K562 (cell line): ENCODE data around the gene TTC4. TPM values are rescaled to one million over a fixed set of nuclear protein-coding genes. Genes with fewer than 3 reads are reported as not detected.

Source experiments
- DEAF1 ChIP-seq: fragments of 450-650 bp; formaldehyde crosslinking; IDR thresholded peaks from 2 replicates; pipeline ENCODE4 v1.4.0; 2020; ENCODE audit warnings: mild to moderate bottlenecking, moderate library complexity
- E2F3 ChIP-seq: fragments of 250-450 bp; sonication (Bioruptor Pico); IDR thresholded peaks from 2 replicates; pipeline ENCODE4 v1.4.0; 2020; ENCODE audit warnings: mild to moderate bottlenecking
- FUS ChIP-seq: fragments of 200-400 bp; formaldehyde crosslinking; optimal IDR thresholded peaks from 2 replicates; pipeline ENCODE3; 2017; ENCODE audit warnings: low read depth, low read length
- GABPA ChIP-seq: fragments of 200-800 bp; sonication (Bioruptor generic); conservative IDR thresholded peaks from 2 replicates; pipeline ENCODE4 v1.6.1; 2016; ENCODE audit warnings: low read depth, missing genetic modification characterization, missing compliant biosample characterization
- GABPB1 ChIP-seq: sonication (generic); formaldehyde crosslinking; IDR thresholded peaks from 2 replicates; pipeline ENCODE4 v1.8.0; 2022; ENCODE audit warnings: mild to moderate bottlenecking, missing genetic modification reagents
- KLF16 ChIP-seq: IDR thresholded peaks from 2 replicates; pipeline ENCODE4 v1.6.1; 2016; ENCODE audit warnings: antibody characterized with exemption
- NCOA2 ChIP-seq, 2 experiments: fragments of 450-650 bp; IDR thresholded peaks; 2 replicates each; pipeline ENCODE4 v1.6.1; 2018; ENCODE audit warnings: mild to moderate bottlenecking in 2 of 2, moderate library complexity in 1 of 2; ENCODE audit not compliant: partially characterized antibody in 2 of 2
- ZNF165 ChIP-seq: fragments of 250-450 bp; sonication (Bioruptor Pico); IDR thresholded peaks from 2 replicates; pipeline ENCODE4 v1.4.0; 2020; ENCODE audit warnings: borderline replicate concordance
- ZSCAN29 ChIP-seq: fragments of 450-650 bp; IDR thresholded peaks from 2 replicates; pipeline ENCODE4 v1.6.1; 2017
- polyA plus RNA-seq, 8 experiments: library from polyadenylated mRNA; depleted of rRNA in 4 of 8; stranded (reverse) in 5 of 8; unstranded in 3 of 8; fragments of >200 nt; fragmentation: Nextera tagmentation in 2 of 8; fragmentation: Illumina TruSeq in 1 of 8; extraction: Ambion mirVana in 2 of 8; extraction: Trizol in 1 of 8; gene quantifications; 2 replicates each; pipeline versions ENCODE4 v1.2.1 to v1.2.3, GENCODE V29; 2011 to 2014; ENCODE audit warnings: inconsistent platforms in 1 of 8, missing spikeins in 1 of 8
- total RNA-seq, 7 experiments: library from RNA; depleted of rRNA in 6 of 7; stranded (reverse); fragments of >200 nt in 6 of 7; fragmentation: Illumina TruSeq in 2 of 7; extraction: Trizol in 2 of 7; gene quantifications; 2 replicates each; pipeline versions ENCODE4 v1.2.1 to v1.2.3, GENCODE V29; 2011 to 2021; ENCODE audit warnings: low replicate concordance in 1 of 7
- TF ChIP-seq, protein P1 (sequence below), 2 experiments: fragments of 450-650 bp; formaldehyde crosslinking in 1 of 2; IDR thresholded peaks; 2 replicates each; pipeline versions ENCODE4 v1.4.0 to v1.6.1; 2014 to 2020; ENCODE audit warnings: mild to moderate bottlenecking in 2 of 2, borderline replicate concordance in 1 of 2, low read depth in 1 of 2
- TF ChIP-seq, protein P2 (sequence below), 2 experiments: fragments of 250-450 bp in 1 of 2; fragments of 450-650 bp in 1 of 2; sonication (Bioruptor Pico) in 1 of 2; IDR thresholded peaks; 2 replicates each; pipeline versions ENCODE4 v1.6.1 to v1.8.0; 2016 to 2021; ENCODE audit warnings: mild to moderate bottlenecking in 2 of 2, moderate library complexity in 2 of 2, missing compliant biosample characterization in 1 of 2, missing genetic modification characterization in 1 of 2
- TF ChIP-seq, protein P3 (sequence below), 3 experiments: IDR thresholded peaks in 2 of 3; conservative IDR thresholded peaks in 1 of 3; 2 replicates each; pipeline ENCODE4 v1.5.1; 2011 to 2012; ENCODE audit warnings: low read length in 3 of 3, mild to moderate bottlenecking in 3 of 3, control low read depth in 2 of 3, improper control_type of control experiment in 1 of 3, inconsistent platforms in 1 of 3, low read depth in 1 of 3, mixed read lengths in 1 of 3, moderate library complexity in 1 of 3; ENCODE audit not compliant: insufficient read depth in 2 of 3

The TTC4 gene
- total and polyA plus RNA-seq, 9 of the 15 experiments (the other 6 are each of a cell fraction or from before 2014, with no cell fraction given) = 36.3 to 111 (median 54.1) TPM

DNA sequence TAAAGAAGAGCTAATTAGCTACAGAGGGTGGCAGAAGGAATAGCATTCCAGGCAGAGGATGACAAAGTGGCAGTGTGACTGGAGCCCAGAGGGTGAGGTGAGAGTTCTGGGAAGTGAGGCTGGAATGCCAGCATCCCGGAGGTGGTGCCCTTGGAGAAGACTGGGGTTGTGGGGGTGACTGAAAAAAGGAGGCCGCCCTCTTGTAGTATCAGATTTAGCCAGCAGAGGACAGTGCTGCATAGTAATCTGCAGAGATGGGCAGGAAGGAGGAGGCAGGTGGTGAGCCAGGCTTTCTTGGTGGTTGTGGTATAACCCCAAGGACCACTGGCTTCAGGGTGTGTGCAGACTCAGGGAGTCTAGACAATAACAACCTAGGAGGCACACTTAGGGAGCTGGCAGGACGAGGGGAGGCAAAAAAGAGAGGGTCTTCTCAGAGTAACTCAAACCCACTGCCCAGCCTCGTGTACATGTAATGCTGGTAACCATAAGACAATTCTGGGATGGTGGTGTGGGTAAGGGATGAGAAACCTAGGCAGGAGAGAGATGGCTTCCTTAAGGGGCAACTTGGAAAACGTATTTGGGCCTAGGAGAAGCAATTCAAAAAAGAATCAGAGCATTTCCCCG lies 43.6 kb upstream of the TTC4 start (continued):
- TF ChIP-seq, protein P1, sequence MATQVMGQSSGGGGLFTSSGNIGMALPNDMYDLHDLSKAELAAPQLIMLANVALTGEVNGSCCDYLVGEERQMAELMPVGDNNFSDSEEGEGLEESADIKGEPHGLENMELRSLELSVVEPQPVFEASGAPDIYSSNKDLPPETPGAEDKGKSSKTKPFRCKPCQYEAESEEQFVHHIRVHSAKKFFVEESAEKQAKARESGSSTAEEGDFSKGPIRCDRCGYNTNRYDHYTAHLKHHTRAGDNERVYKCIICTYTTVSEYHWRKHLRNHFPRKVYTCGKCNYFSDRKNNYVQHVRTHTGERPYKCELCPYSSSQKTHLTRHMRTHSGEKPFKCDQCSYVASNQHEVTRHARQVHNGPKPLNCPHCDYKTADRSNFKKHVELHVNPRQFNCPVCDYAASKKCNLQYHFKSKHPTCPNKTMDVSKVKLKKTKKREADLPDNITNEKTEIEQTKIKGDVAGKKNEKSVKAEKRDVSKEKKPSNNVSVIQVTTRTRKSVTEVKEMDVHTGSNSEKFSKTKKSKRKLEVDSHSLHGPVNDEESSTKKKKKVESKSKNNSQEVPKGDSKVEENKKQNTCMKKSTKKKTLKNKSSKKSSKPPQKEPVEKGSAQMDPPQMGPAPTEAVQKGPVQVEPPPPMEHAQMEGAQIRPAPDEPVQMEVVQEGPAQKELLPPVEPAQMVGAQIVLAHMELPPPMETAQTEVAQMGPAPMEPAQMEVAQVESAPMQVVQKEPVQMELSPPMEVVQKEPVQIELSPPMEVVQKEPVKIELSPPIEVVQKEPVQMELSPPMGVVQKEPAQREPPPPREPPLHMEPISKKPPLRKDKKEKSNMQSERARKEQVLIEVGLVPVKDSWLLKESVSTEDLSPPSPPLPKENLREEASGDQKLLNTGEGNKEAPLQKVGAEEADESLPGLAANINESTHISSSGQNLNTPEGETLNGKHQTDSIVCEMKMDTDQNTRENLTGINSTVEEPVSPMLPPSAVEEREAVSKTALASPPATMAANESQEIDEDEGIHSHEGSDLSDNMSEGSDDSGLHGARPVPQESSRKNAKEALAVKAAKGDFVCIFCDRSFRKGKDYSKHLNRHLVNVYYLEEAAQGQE (IDR thresholded peaks at IDR 0.05; ENCODE audit: borderline replicate concordance) = peak; percentile 87
- TF ChIP-seq, protein P1 (CRISPR knock-in tag; IDR thresholded peaks at IDR 0.05; ENCODE audit: low read depth) = no peak
- TF ChIP-seq GABPB1 (peak; percentile 96), FUS (no peak), ZSCAN29 (no peak), ZNF165 (CRISPR knock-in tag) (no peak), KLF16 (peak; percentile 59), E2F3 (CRISPR knock-in tag) (no peak), DEAF1 (CRISPR knock-in tag) (peak; percentile 89), NCOA2 (IDR thresholded peaks at IDR 0.05; ENCODE audit: partially characterized antibody in 2 of 2) (no peak), GABPA (tag) (peak; percentile 83)
- TF ChIP-seq, protein P2, sequence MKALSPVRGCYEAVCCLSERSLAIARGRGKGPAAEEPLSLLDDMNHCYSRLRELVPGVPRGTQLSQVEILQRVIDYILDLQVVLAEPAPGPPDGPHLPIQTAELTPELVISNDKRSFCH (CRISPR knock-in tag; IDR thresholded peaks at IDR 0.05) = no peak
- TF ChIP-seq, protein P2 (tag; IDR thresholded peaks at IDR 0.05) = 0 out of 2 replicates have a peak, but pooled peaks have one; percentile 43
- TF ChIP-seq, protein P3, sequence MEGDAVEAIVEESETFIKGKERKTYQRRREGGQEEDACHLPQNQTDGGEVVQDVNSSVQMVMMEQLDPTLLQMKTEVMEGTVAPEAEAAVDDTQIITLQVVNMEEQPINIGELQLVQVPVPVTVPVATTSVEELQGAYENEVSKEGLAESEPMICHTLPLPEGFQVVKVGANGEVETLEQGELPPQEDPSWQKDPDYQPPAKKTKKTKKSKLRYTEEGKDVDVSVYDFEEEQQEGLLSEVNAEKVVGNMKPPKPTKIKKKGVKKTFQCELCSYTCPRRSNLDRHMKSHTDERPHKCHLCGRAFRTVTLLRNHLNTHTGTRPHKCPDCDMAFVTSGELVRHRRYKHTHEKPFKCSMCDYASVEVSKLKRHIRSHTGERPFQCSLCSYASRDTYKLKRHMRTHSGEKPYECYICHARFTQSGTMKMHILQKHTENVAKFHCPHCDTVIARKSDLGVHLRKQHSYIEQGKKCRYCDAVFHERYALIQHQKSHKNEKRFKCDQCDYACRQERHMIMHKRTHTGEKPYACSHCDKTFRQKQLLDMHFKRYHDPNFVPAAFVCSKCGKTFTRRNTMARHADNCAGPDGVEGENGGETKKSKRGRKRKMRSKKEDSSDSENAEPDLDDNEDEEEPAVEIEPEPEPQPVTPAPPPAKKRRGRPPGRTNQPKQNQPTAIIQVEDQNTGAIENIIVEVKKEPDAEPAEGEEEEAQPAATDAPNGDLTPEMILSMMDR (IDR thresholded peaks at IDR 0.05 in 2 of 3, conservative IDR thresholded peaks at IDR 0.05 in 1 of 3; ENCODE audit: insufficient read depth in 2 of 3, low read depth in 1 of 3, low read length in 3 of 3) = peak; percentile 92 to 97 (median 95)
